NCI-H2029 (cell line): ENCODE results near the gene GRM1.

Source experiments
- DNase-seq: peaks from one replicate; lab custom pipeline; 2025; lab: John Stamatoyannopoulos, UW

The GRM1 gene

DNA sequence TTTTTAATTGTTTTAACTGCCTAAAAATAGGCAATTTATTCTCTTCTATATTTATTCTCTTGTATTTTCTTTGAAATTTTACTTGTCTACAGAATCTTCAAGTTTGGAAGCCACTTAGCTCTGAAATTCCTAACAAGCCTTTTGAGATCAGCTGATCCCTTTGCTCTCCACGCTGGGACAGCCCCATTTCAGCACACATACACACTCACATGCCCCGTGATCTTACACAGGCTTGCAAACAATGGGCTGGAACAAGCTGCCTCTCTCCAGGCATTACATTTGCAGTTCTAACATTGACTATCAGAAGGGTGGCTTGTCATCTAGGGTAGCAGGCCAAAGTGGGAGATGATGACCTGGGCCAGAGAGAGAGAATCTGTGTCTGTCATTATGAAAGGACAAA lies 452.7 kb downstream of the GRM1 start:
- DNase-seq, result no peak

DNA sequence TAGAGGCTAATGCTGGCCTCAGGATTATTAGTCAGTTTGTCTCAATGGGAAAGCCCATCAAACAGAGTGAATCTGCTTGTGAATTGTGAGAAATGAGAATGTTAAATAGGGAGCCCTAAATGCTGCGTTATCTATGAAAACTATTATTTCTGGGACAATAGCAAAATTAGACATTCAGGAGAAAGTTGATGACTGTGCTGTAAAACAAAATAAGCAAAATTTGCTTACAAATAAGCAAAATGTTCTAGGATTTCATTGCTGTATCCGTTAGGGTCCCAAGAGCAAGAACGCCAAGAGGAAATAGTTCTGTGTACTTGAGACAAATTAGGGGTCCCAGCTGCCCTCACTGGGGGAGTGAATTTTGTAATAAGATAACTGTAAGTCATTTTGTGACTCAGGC lies 455.5 kb downstream of the GRM1 start:
- DNase-seq, result no peak
